GM21576 (cell line): ENCODE measurements around the gene RPH3AL.

Experiments used
- ATAC-seq: cut with Tn5 transposase; IDR thresholded peaks from one replicate; pipeline ENCODE4 v1.9.1; 2021; ENCODE audit warnings: mild to moderate bottlenecking, moderate library complexity; ENCODE audit not compliant: unreplicated experiment

Gene RPH3AL

GRCh38 chr17:303168-303567 lies 49.4 kb downstream of the RPH3AL start:
- no peak for ATAC-seq

- no peak for ATAC-seq
Measured at GRCh38 chr17:302300-302698, 50.3 kb downstream of the RPH3AL start.

GRCh38 chr17:301681-302299 lies 50.8 kb downstream of the RPH3AL start:
- ATAC-seq = no peak

GRCh38 chr17:300881-301280 lies 51.7 kb downstream of the RPH3AL start:
- ATAC-seq = no peak

GRCh38 chr17:299546-299945 lies 53.1 kb downstream of the RPH3AL start:
- no peak for ATAC-seq

- ATAC-seq = no peak
Measured at GRCh38 chr17:298791-299450, 53.7 kb downstream of the RPH3AL start.

GRCh38 chr17:297758-298157 lies 54.8 kb downstream of the RPH3AL start:
- ATAC-seq = no peak

- ATAC-seq = no peak
Measured at GRCh38 chr17:296906-297690, 55.5 kb downstream of the RPH3AL start.

GRCh38 chr17:296379-296778 lies 56.2 kb downstream of the RPH3AL start:
- ATAC-seq = no peak

GRCh38 chr17:292531-293382 lies 59.9 kb downstream of the RPH3AL start:
- ATAC-seq = no peak

- ATAC-seq = no peak
Measured at GRCh38 chr17:292016-292415, 60.6 kb downstream of the RPH3AL start.

GRCh38 chr17:291587-291986 lies 61.0 kb downstream of the RPH3AL start:
- ATAC-seq = no peak

GRCh38 chr17:290626-291025 lies 62.0 kb downstream of the RPH3AL start:
- no peak for ATAC-seq

- no peak for ATAC-seq
Measured at GRCh38 chr17:290121-290521, 62.5 kb downstream of the RPH3AL start.

GRCh38 chr17:289409-289808 lies 63.2 kb downstream of the RPH3AL start:
- no peak for ATAC-seq

GRCh38 chr17:288802-289356 lies 63.7 kb downstream of the RPH3AL start:
- no peak for ATAC-seq

GRCh38 chr17:286571-286970 lies 66.0 kb downstream of the RPH3AL start:
- no peak for ATAC-seq

- ATAC-seq = no peak
Measured at GRCh38 chr17:285751-286422, 66.7 kb downstream of the RPH3AL start.

- no peak for ATAC-seq
Measured at GRCh38 chr17:284676-285355, 67.8 kb downstream of the RPH3AL start.
